GM18873 (cell line): ENCODE results near the gene NBPF15.
"Not testable (repeated sequence)": the region's sequence is repeated elsewhere in the genome, so short reads cannot be mapped to it uniquely, and the experiment has no call there.

Source experiments
- ATAC-seq: cut with Tn5 transposase; IDR thresholded peaks from one replicate; pipeline ENCODE4 v1.9.1; 2021; ENCODE audit warnings: mild to moderate bottlenecking, moderate library complexity, moderate number of reproducible peaks; ENCODE audit not compliant: unreplicated experiment, low FRiP score

The NBPF15 gene

GRCh38 chr1:144461136-144461759, at the start of gene NBPF15:
NBPF15 (minus strand) TSS chr1:144461669; CDS start chr1:144440003, 21,666 bp downstream.
- peak; percentile 71 for ATAC-seq

GRCh38 chr1:144496429-144496828, 35.0 kb upstream of the NBPF15 start:
- ATAC-seq, result not testable (repeated sequence)

- ATAC-seq, result not testable (repeated sequence)
Measured at GRCh38 chr1:144494130-144494529, 32.7 kb upstream of the NBPF15 start.

GRCh38 chr1:144490394-144490793, 28.9 kb upstream of the NBPF15 start:
- ATAC-seq, result not testable (repeated sequence)

GRCh38 chr1:144487002-144487401, 25.5 kb upstream of the NBPF15 start:
- not testable (repeated sequence) for ATAC-seq

GRCh38 chr1:144485048-144485993, 23.9 kb upstream of the NBPF15 start:
- ATAC-seq, result not testable (repeated sequence)

GRCh38 chr1:144473897-144474296, 12.4 kb upstream of the NBPF15 start:
- ATAC-seq, result not testable (repeated sequence)

- ATAC-seq, result not testable (repeated sequence)
Measured at GRCh38 chr1:144471434-144471833, 10.0 kb upstream of the NBPF15 start.

- not testable (repeated sequence) for ATAC-seq
Measured at GRCh38 chr1:144461778-144462177, 309 bp upstream of the NBPF15 start.

GRCh38 chr1:144460686-144461085, 783 bp downstream of the NBPF15 start:
- ATAC-seq, result not testable (repeated sequence)

GRCh38 chr1:144442402-144442801, 19.1 kb downstream of the NBPF15 start:
- not testable (repeated sequence) for ATAC-seq

- ATAC-seq, result not testable (repeated sequence)
Measured at GRCh38 chr1:144439737-144440136, 21.7 kb downstream of the NBPF15 start.

- ATAC-seq, result not testable (repeated sequence)
Measured at GRCh38 chr1:144418891-144419694, 42.4 kb downstream of the NBPF15 start.

GRCh38 chr1:144413404-144414118, 47.9 kb downstream of the NBPF15 start:
- ATAC-seq, result not testable (repeated sequence)

- ATAC-seq, result peak; percentile 83
Measured at GRCh38 chr1:144412491-144413403, 48.7 kb downstream of the NBPF15 start.

GRCh38 chr1:144412068-144412471, 49.4 kb downstream of the NBPF15 start:
- ATAC-seq, result peak; percentile 50

GRCh38 chr1:144402807-144403206, 58.7 kb downstream of the NBPF15 start:
- ATAC-seq, result not testable (repeated sequence)

- ATAC-seq, result not testable (repeated sequence)
Measured at GRCh38 chr1:144371651-144372050, 89.8 kb downstream of the NBPF15 start.
